GM20431 (cell line): ENCODE results near the gene IKBKE.

ENCODE experiments used
- in situ Hi-C: fragments of 300-500 bp; cut with MseI, MboI; formaldehyde crosslinking; loops from one replicate; pipeline ENCODE4 v1.15.0; 2020; ENCODE audit warnings: low sequenced_read_pairs; ENCODE audit not compliant: unreplicated experiment

Gene IKBKE

DNA sequence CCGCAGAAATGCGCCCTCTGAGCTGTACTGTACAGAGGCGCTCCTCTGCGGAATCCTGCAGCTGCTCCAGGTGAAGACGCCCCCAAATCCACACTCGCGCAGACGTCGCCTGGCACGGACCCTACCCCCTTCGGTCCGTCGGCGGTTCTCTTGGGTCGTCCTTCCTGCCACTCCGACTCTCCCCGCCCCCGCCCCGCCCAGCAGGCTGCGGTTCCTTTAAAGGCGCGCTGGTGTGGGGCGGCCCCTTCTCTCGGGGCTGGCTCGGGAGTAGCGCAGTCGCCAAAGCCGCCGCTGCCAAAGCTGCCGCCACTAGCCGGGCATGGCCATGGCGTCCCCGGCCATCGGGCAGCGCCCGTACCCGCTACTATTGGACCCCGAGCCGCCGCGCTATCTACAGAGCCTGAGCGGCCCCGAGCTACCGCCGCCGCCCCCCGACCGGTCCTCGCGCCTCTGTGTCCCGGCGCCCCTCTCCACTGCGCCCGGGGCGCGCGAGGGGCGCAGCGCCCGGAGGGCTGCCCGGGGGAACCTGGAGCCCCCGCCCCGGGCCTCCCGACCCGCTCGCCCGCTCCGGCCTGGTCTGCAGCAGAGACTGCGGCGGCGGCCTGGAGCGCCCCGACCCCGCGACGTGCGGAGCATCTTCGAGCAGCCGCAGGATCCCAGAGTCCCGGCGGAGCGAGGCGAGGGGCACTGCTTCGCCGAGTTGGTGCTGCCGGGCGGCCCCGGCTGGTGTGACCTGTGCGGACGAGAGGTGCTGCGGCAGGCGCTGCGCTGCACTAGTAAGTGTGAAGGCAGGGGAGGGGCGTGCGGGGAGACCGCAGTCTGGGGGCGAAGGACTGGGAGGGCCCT lies 37.2 kb downstream of the IKBKE start, which contains the start of gene RASSF5:
Gene RASSF5, plus strand, starts transcription at position 248 of the 846 bp plus-strand sequence. Its CDS starts 72 bp downstream, at position 320.
- in situ Hi-C loops, result no loop called here

DNA sequence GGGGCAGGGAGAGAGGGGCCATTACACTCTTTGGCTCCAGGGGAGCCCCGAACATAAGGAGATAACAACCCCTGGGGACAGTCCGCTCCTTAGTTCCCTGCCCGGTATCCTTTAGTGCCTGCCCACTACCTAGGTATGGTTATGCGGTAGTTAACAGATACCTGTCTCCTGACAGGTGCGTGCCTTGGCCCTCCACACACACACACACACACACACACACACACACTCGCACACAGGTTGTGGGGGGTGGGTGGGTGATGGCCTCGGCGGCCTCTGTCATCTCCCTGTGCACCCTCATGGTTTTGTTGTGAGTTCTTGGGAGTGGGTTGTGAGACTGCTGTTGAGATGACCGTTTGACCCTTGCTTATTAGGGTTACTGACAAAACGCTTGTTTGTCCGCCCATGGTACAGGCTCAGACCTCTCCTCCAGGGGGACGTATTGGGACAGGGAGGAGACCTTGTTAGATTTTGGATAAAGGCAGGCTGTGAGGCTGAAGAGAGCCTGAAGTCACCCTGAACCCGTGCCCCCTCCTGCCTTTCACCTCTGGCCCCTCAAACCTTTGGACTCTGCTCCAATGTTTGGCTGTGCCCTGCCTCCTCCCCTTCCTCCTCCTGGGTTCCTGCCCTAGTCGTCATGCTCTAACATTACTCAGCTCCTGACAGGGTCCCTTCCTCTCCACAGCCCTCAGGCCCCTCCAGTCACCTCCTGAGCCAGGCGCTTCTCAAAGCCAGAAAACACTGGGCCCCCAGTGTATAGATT lies 38.0 kb downstream of the IKBKE start:
- in situ Hi-C loops, result no loop called here

- in situ Hi-C loops, result no loop called here
Measured at GRCh38 chr1:206508956-206509355, 38.7 kb downstream of the IKBKE start.

GRCh38 chr1:206509612-206510257 lies 39.5 kb downstream of the IKBKE start:
- in situ Hi-C loops, result no loop called here

GRCh38 chr1:206510371-206510770 lies 40.1 kb downstream of the IKBKE start:
- in situ Hi-C loops, result no loop called here

GRCh38 chr1:206511362-206512057 lies 41.2 kb downstream of the IKBKE start:
- in situ Hi-C loops, result no loop called here

DNA sequence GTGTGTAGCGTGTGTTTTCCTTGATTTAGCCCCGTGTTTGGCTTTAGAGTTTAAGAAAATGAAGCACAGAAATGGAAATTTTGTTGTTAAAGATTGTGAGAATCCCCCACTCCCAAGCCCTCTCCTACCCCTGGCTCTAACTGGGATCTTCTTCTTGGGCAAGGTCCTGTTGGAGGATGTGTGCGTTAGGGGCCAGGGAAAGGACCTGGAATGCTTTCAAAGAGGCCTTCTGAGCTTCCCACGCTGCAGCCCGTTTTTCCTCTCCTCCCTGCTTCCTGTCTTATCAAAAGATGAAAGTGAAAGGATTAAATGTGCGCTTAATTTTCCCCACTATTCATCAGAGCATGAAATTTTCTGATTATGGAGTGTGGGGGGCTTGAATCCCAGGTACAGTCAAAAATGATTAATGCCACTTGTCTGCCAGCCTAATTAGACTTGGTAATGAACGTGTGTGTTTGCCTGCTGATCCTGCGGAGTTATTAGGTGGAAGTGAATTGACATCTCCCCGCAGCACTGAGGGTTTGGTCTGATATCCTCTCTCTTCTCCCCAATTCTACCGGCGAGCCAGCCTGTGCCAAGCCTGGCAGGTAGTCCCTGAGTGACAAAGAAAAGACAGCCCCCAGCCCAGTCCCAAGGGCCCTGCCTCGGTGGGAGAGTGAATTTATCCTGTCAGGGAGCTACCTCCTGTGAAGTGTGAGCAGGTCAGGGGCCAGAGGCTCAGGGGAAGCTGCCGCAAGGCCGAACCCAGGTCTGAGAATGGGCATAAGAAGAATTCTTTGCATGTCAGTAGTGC lies 42.0 kb downstream of the IKBKE start:
- in situ Hi-C loops, result no loop called here

DNA sequence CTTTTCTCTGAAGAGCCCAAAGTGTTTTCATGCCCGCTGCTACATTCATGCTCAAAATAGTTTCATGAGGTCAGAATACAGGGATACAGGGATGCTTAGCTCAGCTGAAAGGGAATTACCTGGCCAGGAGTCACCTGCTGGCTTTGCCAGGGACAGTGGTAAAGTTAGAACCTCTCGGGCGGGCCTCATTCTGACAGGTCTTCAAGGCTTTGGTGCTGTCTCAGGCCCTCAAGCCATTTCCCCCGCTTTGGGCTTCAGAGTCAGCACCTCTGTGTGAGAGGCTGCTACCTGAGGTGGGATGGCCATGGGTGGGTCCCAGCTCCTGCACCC lies 42.5 kb downstream of the IKBKE start:
- in situ Hi-C loops, result no loop called here

- in situ Hi-C loops, result no loop called here
Measured at GRCh38 chr1:206513312-206514111, 43.2 kb downstream of the IKBKE start.

DNA sequence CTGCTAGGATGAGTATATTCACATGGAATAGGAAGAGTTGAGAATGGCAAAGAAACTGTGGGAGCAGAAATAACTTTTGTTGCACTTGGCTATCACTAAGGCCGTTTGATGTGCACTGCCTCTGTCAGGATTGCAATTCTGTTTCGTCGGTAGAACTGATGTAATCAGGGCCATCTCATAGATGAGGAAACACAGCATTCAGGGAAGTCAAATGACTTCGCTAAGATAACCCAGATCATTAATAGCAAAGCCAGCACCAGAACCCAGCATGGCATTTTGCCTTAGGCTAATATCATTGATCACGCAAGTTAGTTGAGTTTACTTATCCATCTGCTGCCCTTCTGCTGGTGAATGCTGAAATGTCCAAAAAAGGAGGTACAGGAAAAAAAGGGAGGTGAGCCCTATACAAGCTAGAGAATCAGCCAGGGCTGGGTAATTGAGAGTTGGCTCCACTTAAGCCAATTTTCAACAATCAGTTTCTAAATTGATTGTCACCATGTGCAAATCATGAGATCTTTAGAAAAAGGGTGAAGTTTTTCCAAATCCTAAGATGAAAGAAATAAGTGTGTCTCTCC lies 44.6 kb downstream of the IKBKE start:
- in situ Hi-C loops, result no loop called here

GRCh38 chr1:206516728-206516990 lies 46.4 kb downstream of the IKBKE start:
- in situ Hi-C loops, result no loop called here

- in situ Hi-C loops, result no loop called here
Measured at GRCh38 chr1:206517784-206518183, 47.5 kb downstream of the IKBKE start.

DNA sequence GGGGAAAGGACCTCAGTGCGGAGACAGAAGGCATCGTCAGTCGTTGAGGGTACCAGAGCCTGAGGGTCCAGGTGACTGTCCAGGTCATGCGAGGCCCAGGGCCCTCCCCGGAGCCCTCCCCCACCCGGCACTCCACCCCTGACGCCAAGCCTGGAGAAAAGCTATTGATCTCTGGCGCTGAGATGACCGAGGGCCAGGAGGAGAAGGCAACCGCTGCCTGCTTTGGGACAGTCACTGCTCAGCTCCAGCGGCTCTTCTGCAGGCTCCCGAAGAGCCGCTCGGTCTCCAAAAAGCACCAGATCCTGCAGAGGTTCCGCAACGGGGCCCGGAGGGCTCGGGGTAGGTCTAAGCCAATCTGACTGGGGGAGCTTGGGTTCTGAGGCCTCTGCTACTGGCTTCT lies 47.9 kb downstream of the IKBKE start:
- in situ Hi-C loops, result no loop called here

- in situ Hi-C loops, result no loop called here
Measured at GRCh38 chr1:206518743-206519142, 48.5 kb downstream of the IKBKE start.

- in situ Hi-C loops, result no loop called here
Measured at GRCh38 chr1:206521127-206521526, 50.9 kb downstream of the IKBKE start.

GRCh38 chr1:206521694-206522402 lies 51.6 kb downstream of the IKBKE start:
- in situ Hi-C loops, result no loop called here

DNA sequence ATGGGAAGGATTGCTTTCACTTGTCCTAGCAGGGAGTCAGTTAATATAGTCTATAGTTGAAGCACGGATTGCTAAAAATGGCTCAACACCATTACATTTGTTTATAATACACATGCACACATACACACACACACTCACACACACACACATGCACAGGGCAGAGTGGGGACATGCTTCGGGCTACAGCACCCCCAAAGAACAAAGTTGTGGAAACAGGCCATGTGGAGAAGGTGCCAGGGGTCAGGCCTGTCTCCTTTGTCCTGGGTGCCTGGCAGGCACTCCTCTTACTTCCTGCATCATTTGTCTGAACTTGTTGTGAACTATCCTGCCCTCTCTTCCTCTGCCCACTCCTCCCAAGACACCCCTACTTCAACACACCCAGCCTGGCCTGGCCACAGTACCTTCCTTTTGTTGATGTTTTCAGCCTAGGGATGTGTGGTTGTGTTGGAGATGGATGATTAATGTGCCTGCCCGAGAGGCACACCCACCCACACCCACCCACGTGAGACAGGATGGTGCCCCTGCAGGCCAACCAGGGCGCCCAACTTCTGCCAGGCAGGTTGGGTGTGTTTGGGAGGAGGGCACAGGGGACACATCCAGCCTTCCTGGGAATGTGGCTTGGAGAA lies 54.6 kb downstream of the IKBKE start:
- in situ Hi-C loops, result no loop called here
